ENCODE results near the gene PIWIL4.

The PIWIL4 gene

DNA sequence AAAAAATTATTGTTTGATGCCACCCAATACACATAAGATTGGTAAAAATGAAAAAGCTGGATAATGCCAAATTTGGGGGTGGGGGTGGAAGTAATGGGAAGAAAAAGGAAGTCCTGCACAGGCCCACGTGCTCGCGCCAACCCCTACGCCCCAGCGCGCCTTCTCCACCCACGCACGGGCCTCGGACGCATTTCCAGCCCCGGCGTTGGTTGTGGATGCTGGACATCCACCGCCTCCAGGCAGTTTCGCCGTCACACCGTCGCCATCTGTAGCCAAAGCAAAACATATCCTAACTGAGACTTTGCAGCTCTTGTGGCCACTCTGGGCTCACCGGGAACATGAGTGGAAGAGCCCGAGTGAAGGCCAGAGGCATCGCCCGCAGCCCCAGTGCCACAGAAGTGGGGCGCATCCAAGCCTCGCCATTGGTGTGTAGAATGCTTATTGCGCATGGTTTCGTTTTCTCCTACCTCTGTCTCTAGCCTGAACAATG lies at the start of gene PIWIL4:
PIWIL4 (plus strand) TSS at position 188 of the 490 bp plus-strand sequence; CDS start at position 339, 151 bp downstream.
- DNase-seq = no peak

DNA sequence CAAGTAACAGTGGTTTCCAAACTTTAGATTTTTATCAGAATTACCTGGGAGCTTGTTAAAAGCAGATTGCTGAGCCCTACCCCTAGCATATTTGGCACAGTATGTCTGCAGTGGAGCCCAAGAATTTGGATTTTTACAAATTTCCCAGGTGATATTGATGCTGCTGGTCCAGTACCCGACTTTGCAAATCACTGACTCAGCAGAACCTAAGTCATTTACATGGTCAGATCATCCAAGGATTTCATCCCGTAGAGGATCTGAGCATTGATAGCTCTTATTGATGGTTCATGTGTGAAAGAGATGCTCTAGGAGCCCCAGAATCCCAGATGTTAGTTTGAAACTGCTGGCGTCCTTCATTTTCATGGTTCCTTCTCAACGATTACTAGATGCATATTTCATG lies 48.9 kb upstream of the PIWIL4 start:
- no peak for DNase-seq

DNA sequence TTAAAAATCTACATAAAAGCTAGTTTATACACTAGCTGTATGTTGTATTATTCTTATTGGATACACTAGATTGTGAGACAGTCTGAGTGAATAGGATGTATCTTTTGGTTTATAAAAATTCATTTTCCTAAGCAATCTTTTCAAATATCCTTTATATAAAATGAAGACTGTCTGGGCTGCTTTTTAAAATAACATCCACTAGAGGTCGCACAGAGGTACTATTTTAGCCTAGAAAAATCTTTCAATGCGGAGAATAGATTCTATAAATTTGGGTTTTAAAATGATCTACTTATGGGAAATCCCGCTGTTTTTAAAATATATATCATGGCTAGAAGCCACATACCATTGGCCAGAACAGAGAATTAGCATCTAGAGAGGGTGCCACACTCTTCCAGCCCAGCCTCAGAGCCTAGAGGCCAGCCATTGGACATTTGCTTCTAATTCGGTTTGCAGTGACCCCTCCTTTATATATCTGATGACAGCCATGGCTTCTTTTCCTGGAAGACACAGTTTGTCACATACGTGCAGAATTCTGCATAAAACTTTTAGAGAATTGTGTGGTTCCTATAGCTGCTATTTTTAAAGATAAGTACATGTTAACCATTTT lies 47.6 kb upstream of the PIWIL4 start:
- DNase-seq = peak in 1 of 2 donors; percentile 52

DNA sequence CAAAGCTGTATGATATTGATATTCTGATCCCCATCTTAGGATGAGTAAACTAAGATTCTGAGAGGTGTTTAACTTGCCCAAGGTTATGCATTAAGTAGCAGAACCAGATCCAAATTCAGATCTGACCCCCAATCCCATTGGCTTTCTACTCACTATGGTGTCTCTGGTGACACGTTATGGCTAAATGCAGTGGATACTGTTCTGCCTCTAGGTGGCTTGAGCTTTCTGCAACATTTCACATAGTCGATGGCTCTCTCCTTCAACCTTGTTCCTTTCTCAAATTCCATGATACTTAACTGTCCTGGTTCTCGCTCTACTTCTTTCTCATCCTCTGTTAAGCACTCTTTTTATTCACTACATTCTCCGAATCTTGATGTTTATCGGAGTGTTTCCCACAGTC lies 45.5 kb upstream of the PIWIL4 start:
- DNase-seq = no peak

DNA sequence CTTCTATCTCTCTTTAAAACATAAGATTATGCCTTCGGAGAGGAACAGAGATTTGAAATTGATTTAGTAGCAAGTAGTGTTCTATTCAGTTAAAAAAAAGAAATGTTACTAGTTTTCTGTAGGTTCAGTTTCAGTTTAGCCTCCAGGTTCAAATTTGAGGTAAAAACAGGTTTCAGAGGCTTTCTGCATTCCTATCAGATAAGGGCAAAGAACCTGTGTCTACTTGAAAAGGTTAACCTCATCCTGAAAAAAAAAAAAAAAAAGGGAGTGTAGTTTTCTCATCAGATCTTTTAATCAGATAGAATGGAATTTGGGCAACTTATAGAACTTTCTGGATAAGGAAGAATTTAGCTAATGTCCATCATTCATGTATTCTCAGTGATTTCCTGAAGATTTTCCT lies 42.8 kb upstream of the PIWIL4 start:
- no peak for DNase-seq

DNA sequence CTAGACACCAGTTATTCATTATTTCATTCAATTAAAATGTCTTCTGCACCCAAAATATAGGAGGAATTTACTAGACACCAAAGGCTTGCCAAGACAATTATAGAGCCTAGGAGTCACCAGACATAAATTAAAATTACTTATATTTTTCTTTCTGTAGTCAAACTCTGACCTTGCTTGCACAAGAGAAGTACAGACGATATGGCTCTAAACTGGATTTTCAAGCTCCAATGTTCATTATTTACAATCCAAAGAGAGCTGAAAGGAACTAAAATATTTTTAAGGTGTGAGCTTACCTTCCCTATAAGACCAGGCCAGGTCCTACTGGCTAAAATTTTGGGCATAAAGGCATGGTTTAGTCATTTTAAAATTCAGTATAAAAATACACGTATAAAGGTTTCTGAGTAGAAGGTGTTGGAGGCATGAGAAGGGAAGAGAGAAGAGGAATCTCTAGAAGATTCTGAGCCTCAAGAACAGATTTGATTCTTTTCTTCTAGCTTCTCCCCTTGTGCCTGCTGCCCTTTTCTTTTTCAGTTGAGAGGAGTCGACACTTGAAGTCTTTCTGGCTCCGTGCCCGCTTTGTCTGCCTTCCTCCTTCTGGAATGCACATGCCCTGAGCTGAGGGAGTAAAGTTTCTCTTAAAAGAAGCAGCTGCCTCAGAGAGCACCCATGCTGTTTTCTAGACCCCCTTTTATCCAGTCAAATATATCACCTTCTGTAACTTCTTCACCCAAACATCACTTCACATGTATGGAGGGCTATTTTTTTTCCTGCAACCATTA lies 41.4 kb upstream of the PIWIL4 start:
- DNase-seq = no peak

DNA sequence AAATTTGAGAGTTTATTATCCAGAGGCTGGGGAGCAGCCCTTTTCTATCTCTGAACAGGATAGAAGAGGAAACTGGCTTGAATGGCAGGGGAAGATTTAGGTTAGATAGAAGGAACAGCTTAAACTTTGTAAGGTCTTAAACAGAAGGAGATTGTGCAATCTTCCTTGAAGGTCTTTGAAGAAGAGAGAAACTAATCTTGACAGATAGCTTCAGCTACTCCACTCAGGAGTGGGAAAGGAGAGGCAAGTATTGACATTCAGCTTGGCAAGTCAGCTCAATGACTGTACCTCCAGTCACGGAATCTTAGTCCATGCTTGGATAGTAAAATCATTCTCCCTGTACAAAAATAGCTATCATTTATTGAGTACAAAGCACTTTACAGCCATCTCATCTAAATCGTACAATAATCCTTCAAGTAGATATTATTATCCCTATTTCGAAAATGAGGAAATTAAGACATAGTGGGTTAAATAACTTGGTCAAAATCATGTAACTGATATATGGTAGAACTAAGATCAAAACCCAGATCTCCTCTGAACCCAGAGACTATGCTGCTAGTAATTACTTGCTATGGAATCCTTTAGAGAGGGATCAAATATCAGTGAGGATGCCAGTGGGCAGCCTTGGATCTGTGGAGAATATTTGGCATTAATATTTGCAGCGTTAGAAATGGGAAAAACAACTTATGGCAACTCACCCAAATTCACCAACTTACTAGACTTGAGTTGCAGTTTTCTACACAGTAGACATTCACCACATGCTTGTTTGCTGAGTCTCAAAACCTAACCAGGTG lies 40.3 kb upstream of the PIWIL4 start:
- DNase-seq = no peak

DNA sequence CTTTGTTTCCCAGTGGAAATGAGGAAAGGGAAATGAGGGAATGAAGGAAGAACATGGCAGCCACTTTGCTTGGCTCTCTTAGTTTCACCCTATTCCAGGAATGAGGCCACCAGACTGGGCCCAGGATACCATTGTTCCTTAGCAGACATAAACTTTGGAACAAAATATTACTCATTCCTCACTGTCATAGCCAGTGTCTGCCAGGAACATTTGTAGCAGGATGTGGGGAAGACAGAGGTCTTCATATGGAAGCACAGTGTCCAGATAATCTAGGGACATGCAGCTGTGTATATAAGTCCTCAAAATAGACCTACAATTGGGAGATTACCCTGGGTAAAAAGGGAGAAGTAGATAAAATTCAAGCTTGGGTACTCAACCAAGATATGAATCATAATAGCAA lies 38.6 kb upstream of the PIWIL4 start:
- no peak for DNase-seq

DNA sequence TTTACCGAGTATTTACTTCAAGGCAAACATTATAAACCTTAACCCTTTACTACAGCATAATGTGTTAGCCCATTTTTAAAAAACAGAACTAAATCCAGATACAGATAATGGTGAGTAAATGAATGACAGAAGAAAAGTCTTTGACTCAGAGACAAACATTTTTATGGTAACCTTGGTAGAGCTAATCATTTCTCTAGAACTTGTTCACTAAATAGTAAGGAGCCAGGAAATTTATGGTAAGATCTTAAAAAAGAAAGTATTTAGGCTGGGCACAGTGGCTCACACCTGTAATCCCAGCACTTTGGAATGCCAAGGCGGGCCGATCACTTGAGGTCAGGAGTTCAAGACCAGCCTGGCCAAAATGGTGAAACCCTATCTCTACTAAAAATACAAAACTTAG lies 35.0 kb upstream of the PIWIL4 start:
- DNase-seq = no peak

DNA sequence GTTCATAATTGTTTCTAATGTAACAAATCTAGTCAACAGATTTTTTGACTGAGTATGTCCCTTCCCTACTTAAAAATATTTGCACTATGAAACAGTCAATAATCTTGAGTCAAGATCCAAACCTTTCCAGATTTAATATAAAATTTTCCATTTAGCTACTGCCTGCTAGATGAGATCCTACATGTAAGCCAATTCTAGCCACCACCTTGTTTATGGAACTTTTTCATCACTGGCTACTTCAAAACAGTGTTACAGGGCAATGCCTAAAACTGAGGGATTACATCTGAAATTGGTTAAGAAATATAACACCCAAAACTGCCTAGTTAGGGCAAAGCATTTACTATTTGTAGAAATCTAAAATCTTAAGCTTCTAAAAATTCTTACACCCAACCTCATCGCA lies 34.0 kb upstream of the PIWIL4 start:
- DNase-seq = no peak

DNA sequence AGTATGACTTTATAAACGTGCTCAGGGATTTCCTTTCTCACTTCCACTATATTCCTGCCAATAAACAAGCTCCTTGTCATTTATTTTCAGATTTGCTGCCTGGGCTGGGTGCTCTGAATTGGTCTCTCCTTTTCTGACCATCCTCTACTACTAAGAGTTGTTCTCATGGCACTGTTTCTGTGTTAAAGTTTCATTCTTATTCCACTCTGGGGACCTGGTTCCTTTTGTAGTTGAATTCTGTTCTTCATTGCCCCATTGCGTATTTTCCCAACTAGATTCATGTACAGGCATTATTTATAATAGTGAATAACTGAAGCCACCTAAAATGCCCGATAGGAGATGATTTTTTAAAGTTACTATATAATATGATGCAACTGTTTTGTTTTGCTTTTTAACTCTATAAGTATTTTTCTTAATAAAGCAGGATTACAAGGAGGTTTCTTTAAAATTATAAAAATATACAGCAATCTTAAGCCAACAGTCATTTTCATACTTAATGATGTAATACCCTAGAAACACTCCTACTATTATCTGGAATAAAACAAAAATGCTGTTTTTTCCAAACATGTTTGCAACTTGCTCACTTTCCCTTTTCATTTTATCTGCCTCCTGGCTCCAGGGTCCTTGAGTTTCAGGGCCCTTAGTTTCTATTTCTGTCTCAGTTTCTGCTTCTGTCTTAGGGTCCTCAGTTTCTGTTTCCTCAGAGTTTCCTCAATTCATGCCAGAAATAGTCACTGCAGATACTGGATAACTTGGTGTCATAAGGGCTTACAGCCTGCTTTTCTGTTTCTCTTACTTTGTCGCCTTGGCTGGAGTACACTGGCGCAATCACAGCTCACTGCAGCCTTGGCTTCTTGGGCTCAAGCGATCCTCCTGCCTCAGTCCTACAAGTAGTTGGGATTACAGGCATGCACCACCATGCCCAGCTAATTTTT lies 33.2 kb upstream of the PIWIL4 start:
- DNase-seq = no peak

DNA sequence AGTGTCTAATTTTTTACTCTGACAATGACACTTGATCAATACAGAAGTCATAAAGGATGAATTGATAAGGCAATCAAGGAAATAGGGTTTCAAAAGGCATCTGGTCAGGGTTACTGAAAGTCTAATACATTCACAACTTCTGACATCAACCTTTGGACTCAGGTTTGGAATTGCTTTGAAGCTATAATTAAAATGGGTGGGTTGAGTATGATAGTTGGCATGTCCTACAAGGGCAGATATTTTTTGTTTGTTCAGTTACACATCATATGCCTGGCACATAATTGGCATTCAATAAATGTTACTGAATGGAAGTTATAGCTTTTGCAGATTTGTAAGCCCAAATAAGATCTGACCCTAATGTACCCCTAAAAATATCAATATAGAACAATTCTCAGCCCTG lies 30.8 kb upstream of the PIWIL4 start:
- no peak for DNase-seq

DNA sequence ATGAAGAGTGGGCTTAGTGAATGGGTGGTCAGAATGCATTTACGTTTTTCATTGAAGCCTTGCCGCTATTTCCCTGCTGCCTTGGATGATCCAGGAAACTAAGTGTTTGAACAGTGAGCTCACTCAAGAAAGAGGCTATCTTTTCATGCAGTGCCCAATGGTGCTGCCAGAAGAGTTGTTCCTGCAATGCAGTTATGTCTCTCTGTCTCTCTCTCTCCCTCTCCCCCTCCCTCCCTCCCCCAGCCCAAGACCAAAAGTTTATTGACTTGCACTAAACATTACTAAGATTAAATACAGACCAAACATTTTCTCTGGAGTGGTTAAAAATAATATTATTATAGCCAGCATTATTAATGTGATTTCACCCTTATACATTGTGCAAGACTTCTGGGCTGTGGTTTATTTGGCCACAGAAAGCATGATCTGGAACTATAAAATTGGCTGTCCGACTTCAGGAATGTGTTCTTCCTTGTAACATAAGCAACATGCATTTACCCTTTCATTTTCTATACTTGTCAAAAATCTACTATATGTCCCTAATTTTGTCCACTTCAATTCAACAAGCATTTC lies 30.1 kb upstream of the PIWIL4 start:
- no peak for DNase-seq

DNA sequence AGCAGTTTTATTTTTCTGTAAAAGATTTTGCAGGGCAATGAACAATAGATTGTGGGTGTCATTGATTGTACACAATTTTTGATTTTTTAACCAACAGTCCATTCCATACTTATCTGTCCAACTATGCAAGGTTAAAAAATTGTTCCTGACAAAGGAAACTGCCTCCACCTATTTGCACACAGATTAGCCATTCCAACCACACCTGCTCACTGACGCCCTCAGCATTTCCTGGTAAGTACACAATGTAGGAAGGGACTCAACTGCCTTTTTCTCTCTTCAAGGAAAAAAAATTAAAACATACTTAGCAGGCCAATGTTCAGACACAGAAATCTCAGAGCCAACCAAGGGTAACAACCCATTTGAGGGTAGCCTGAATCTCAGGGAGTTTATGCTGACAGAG lies 27.7 kb upstream of the PIWIL4 start:
- no peak for DNase-seq

DNA sequence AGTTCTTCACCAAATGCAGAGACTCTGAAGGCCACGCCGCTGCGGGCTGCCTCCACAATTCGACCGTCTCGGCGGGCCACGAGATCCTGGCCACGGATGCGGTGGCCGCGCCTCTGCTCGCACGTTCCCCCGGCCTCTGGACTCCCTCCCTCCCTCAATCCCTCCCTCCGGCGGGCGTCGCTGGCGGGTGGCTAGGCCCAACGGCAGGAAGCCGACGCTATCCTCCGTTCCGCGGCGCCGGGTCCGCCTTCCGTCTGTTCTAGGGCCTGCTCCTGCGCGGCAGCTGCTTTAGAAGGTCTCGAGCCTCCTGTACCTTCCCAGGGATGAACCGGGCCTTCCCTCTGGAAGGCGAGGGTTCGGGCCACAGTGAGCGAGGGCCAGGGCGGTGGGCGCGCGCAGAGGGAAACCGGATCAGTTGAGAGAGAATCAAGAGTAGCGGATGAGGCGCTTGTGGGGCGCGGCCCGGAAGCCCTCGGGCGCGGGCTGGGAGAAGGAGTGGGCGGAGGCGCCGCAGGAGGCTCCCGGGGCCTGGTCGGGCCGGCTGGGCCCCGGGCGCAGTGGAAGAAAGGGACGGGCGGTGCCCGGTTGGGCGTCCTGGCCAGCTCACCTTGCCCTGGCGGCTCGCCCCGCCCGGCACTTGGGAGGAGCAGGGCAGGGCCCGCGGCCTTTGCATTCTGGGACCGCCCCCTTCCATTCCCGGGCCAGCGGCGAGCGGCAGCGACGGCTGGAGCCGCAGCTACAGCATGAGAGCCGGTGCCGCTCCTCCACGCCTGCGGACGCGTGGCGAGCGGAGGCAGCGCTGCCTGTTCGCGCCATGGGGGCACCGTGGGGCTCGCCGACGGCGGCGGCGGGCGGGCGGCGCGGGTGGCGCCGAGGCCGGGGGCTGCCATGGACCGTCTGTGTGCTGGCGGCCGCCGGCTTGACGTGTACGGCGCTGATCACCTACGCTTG lies 23.2 kb upstream of the PIWIL4 start, which contains the start of gene FUT4:
FUT4 (plus strand) TSS at position 227 of the 951 bp plus-strand sequence; CDS start at position 440, 213 bp downstream.
- peak; percentile 62 to 78 for DNase-seq

DNA sequence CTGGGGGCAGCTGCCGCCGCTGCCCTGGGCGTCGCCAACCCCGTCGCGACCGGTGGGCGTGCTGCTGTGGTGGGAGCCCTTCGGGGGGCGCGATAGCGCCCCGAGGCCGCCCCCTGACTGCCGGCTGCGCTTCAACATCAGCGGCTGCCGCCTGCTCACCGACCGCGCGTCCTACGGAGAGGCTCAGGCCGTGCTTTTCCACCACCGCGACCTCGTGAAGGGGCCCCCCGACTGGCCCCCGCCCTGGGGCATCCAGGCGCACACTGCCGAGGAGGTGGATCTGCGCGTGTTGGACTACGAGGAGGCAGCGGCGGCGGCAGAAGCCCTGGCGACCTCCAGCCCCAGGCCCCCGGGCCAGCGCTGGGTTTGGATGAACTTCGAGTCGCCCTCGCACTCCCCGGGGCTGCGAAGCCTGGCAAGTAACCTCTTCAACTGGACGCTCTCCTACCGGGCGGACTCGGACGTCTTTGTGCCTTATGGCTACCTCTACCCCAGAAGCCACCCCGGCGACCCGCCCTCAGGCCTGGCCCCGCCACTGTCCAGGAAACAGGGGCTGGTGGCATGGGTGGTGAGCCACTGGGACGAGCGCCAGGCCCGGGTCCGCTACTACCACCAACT lies 22.4 kb upstream of the PIWIL4 start:
- DNase-seq = no peak

DNA sequence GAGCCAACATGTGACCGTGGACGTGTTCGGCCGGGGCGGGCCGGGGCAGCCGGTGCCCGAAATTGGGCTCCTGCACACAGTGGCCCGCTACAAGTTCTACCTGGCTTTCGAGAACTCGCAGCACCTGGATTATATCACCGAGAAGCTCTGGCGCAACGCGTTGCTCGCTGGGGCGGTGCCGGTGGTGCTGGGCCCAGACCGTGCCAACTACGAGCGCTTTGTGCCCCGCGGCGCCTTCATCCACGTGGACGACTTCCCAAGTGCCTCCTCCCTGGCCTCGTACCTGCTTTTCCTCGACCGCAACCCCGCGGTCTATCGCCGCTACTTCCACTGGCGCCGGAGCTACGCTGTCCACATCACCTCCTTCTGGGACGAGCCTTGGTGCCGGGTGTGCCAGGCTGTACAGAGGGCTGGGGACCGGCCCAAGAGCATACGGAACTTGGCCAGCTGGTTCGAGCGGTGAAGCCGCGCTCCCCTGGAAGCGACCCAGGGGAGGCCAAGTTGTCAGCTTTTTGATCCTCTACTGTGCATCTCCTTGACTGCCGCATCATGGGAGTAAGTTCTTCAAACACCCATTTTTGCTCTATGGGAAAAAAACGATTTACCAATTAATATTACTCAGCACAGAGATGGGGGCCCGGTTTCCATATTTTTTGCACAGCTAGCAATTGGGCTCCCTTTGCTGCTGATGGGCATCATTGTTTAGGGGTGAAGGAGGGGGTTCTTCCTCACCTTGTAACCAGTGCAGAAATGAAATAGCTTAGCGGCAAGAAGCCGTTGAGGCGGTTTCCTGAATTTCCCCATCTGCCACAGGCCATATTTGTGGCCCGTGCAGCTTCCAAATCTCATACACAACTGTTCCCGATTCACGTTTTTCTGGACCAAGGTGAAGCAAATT lies 21.7 kb upstream of the PIWIL4 start:
- no peak for DNase-seq

DNA sequence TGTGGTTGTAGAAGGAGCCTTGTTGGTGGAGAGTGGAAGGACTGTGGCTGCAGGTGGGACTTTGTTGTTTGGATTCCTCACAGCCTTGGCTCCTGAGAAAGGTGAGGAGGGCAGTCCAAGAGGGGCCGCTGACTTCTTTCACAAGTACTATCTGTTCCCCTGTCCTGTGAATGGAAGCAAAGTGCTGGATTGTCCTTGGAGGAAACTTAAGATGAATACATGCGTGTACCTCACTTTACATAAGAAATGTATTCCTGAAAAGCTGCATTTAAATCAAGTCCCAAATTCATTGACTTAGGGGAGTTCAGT lies 21.1 kb upstream of the PIWIL4 start:
- no peak for DNase-seq

DNA sequence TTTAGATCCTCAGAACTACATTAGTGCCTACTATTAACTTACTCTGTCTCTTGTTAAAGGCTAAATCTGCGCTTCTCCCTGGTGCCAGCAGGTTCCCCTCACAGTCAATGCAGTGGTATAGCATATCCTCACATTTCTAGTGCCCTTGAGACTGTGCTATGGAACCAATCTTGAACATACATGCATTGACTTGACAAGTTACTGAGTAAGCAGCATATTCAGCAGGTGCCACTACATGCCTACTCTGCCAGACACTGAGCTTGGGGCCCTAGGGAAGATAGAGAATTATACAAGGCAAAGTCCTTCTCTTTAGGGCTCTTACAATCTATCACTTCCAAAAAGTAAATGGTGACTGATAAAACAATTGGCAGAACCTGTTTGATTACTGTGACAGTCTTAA lies 20.3 kb upstream of the PIWIL4 start:
- no peak for DNase-seq

All from hippocampal formation (tissue), 2 donors.